CD8-positive, alpha-beta memory T cell (primary cell): ENCODE data around the gene MTFMT. TPM values are rescaled to one million over a fixed set of nuclear protein-coding genes. Genes with fewer than 3 reads are reported as not detected.
A peak's percentile ranks its signal among the peaks of the same experiment; 100 is the strongest.

Experiments used
- CTCF ChIA-PET: fragments of 350-600 bp; sonication (Branson Sonifier 250); formaldehyde crosslinking; loops from one replicate; lab custom pipeline; 2021; ENCODE audit warnings: antibody characterized with exemption; lab: Charles Lee
- POLR2A ChIA-PET: fragments of 350-600 bp; sonication (Branson Sonifier 250); formaldehyde crosslinking; loops from one replicate; lab custom pipeline; 2021; ENCODE audit warnings: antibody characterized with exemption; lab: Charles Lee
- DNase-seq, 5 donors: peaks; one replicate each; pipeline versions ENCODE4 v3.0.0 to v3.0.0-alpha.2; 2020 to 2022; ENCODE audit warnings: mixed read lengths in 1 of 5
- H3K27ac ChIP-seq: one replicate; pipeline ENCODE4 v1.7.0; 2013; ENCODE audit warnings: low read depth, mild to moderate bottlenecking, low read length, moderate library complexity
- H3K27me3 ChIP-seq: 2 replicates; pipeline ENCODE4 v1.7.0; 2013; ENCODE audit warnings: low read length, mild to moderate bottlenecking; ENCODE audit not compliant: insufficient read depth, poor library complexity, severe bottlenecking
- H3K36me3 ChIP-seq: 2 replicates; pipeline ENCODE4 v1.7.0; 2013; ENCODE audit warnings: mild to moderate bottlenecking, low read length, moderate library complexity; ENCODE audit not compliant: insufficient read depth
- H3K4me1 ChIP-seq: 2 replicates; pipeline ENCODE4 v1.7.0; 2013; ENCODE audit warnings: mild to moderate bottlenecking, low read length, moderate library complexity; ENCODE audit not compliant: insufficient read depth
- H3K4me3 ChIP-seq: 2 replicates; pipeline ENCODE4 v1.7.0; 2013; ENCODE audit warnings: mild to moderate bottlenecking, low read length
- H3K9me3 ChIP-seq: 2 replicates; pipeline ENCODE4 v1.7.0; 2013; ENCODE audit warnings: mild to moderate bottlenecking, low read length
- H3K27ac Mint-ChIP-seq, 8 donors: one replicate each; pipeline ENCODE4 v1.8.0; 2020 to 2021; ENCODE audit warnings: mixed read lengths in 8 of 8, mild to moderate bottlenecking in 6 of 8, inconsistent platforms in 3 of 8, moderate library complexity in 3 of 8
- H3K27me3 Mint-ChIP-seq, 2 donors: one replicate each; pipeline ENCODE4 v1.8.0; 2020 to 2021; ENCODE audit warnings: mixed read lengths in 2 of 2, mild to moderate bottlenecking in 1 of 2, moderate library complexity in 1 of 2
- H3K36me3 Mint-ChIP-seq, 3 donors: one replicate each; pipeline ENCODE4 v1.8.0; 2020 to 2021; ENCODE audit warnings: mixed read lengths in 3 of 3, inconsistent platforms in 1 of 3, mild to moderate bottlenecking in 1 of 3
- H3K4me1 Mint-ChIP-seq, 3 donors: one replicate each; pipeline ENCODE4 v1.8.0; 2020 to 2021; ENCODE audit warnings: mixed read lengths in 3 of 3, inconsistent platforms in 1 of 3, mild to moderate bottlenecking in 1 of 3
- H3K4me3 Mint-ChIP-seq, 7 donors: one replicate each; pipeline ENCODE4 v1.8.0; 2020 to 2021; ENCODE audit warnings: mixed read lengths in 7 of 7, mild to moderate bottlenecking in 6 of 7, moderate library complexity in 4 of 7, inconsistent platforms in 2 of 7
- H3K9me3 Mint-ChIP-seq, 5 donors: one replicate each; pipeline ENCODE4 v1.8.0; 2020 to 2022; ENCODE audit warnings: mixed read lengths in 5 of 5, mild to moderate bottlenecking in 3 of 5, moderate library complexity in 2 of 5, inconsistent platforms in 1 of 5
- polyA plus RNA-seq: library from polyadenylated mRNA; unstranded; fragments of 300-500 nt; fragmentation: Illumina TruSeq; gene quantifications from one replicate; pipeline ENCODE4 v1.2.3, GENCODE V29; 2021
- total RNA-seq, 2 experiments: library from RNA; stranded (reverse); gene quantifications; one replicate each; pipeline ENCODE4 v1.2.3, GENCODE V29; 2021

The MTFMT gene
- total and polyA plus RNA-seq, 3 experiments from 2014 or later, result 20.2 to 24.3 (median 22.7) TPM

DNA sequence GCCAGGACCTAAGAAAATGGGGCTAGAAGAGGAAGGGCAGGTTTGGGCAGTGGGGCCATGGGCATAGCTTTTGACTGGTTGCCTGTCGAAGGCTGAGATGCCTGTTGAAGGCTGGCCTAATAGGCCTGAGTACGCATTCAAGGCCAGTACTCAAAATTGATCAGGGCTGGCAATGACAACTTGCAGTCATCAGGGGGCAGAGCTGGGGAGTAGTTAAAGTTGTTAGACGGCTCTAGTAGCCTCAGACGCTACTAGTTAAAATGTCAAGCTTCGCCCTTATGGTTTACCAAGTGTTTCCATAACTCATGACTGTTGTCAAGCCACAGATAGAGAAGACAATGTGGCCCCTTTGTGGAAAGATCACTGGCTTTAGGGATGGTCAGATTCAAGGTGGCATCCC is 68.4 kb downstream of the MTFMT start:
- Histone ChIP-seq H3K27me3 (no peaks in the 10 kb centered on the region), H3K4me3 (no peak overlapping the region), H3K36me3 (peaks cover 31% of the 10 kb centered on the region), H3K27ac (no peak overlapping the region), H3K4me1 (no peaks in the 10 kb centered on the region), H3K9me3 (no peaks in the 10 kb centered on the region)
- H3K9me3 Mint-ChIP-seq, result no peaks in the 10 kb centered on the region
- H3K27ac Mint-ChIP-seq, result peak overlapping the region in 2 of 8 donors; percentile 46 to 60
- no peaks in the 10 kb centered on the region for H3K27me3 Mint-ChIP-seq
- H3K4me1 Mint-ChIP-seq, result no peaks in the 10 kb centered on the region
- ChIA-PET POLR2A (no interaction called here), CTCF (no interaction called here)
- DNase-seq, result no peak
- peaks cover 20 to 86% (median 41%) of the 10 kb centered on the region in 3 donors for H3K36me3 Mint-ChIP-seq
- no peak overlapping the region for H3K4me3 Mint-ChIP-seq

DNA sequence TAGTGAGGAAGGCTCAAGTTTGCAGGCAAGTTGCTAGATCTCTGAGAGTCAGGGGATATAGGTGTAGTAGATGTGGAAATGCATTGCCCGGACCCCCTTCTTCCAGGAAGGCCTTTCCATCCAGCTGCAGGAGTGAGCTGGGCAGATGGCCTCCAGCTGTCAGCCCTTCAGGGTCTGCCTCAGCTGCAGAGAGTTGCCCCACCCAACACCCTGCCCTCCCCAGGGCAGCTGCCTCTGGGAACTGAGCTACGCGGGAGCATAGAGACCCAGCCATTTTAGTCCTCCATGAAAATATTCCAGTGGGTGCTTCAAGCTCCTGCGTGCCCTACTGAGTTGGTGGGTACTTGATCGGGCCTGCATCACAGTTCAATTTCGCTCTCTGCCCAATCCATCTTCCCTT is 69.3 kb downstream of the MTFMT start:
- no peaks in the 10 kb centered on the region for H3K27me3 Mint-ChIP-seq
- Histone ChIP-seq H3K9me3 (no peaks in the 10 kb centered on the region), H3K36me3 (peaks cover 31% of the 10 kb centered on the region), H3K27me3 (no peaks in the 10 kb centered on the region), H3K4me3 (no peak overlapping the region), H3K27ac (no peak overlapping the region), H3K4me1 (no peaks in the 10 kb centered on the region)
- H3K27ac Mint-ChIP-seq, result no peak overlapping the region
- no peak for DNase-seq
- CTCF ChIA-PET, result no interaction called here
- no peaks in the 10 kb centered on the region for H3K4me1 Mint-ChIP-seq
- POLR2A ChIA-PET, result no interaction called here
- H3K9me3 Mint-ChIP-seq, result no peaks in the 10 kb centered on the region
- H3K36me3 Mint-ChIP-seq, result peaks cover 20 to 89% (median 40%) of the 10 kb centered on the region in 3 donors
- H3K4me3 Mint-ChIP-seq, result no peak overlapping the region

DNA sequence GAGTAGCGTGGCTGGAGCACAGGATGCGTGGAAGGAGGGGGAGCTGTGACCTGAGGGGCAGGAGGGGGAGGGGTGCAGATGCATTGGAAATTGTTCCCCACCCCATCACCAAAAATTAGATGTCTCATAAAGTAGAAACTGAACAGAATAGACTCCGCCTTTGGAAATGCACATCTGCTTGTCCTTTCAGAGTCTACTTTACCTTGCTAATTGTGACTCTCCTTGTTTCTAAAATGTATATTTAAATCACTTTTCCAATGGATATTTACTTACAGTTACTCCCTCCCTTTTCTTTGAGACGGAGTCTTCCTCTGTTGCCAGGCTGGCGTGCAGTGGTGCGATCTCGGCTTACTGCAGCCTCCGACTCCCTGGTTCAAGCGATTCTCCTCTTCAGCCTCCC is 70.3 kb downstream of the MTFMT start:
- Histone ChIP-seq H3K9me3 (no peaks in the 10 kb centered on the region), H3K27me3 (no peaks in the 10 kb centered on the region), H3K27ac (no peak overlapping the region), H3K36me3 (peaks cover 28% of the 10 kb centered on the region), H3K4me3 (no peak overlapping the region), H3K4me1 (no peaks in the 10 kb centered on the region)
- no peaks in the 10 kb centered on the region for H3K27me3 Mint-ChIP-seq
- ChIA-PET CTCF (no interaction called here), POLR2A (no interaction called here)
- no peak overlapping the region for H3K27ac Mint-ChIP-seq
- peaks cover 16 to 79% (median 37%) of the 10 kb centered on the region in 3 donors for H3K36me3 Mint-ChIP-seq
- H3K9me3 Mint-ChIP-seq, result no peaks in the 10 kb centered on the region
- peaks cover 2 to 6% (median 3%) of the 10 kb centered on the region in 3 donors for H3K4me1 Mint-ChIP-seq
- DNase-seq, result no peak
- H3K4me3 Mint-ChIP-seq, result no peak overlapping the region

DNA sequence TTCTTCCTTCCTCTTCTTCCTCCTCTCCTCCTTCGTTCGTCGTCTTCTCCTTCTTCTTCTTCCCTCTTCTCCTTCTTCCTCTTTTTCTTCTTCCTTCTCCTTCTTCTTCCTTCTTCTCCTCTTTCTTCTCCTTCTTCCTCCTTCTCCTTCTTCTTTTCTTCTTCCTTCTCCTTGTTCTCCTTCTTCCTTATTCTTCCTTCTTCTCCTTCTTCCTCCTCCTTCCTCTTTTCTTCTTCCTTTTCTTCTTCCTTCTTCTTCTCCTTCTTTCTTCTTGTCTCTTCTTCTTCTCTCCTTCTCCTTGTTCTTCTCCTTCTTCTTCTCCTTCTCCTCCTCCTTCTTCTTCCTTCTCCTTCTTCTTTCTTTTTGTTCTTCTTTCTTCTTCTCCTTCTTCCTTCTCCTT is 75.0 kb downstream of the MTFMT start:
- no peaks in the 10 kb centered on the region for H3K9me3 Mint-ChIP-seq
- no peak overlapping the region for H3K4me3 ChIP-seq
- H3K27me3 ChIP-seq, result no peaks in the 10 kb centered on the region
- H3K27ac ChIP-seq, result no peak overlapping the region
- no peaks in the 10 kb centered on the region for H3K4me1 ChIP-seq
- ChIA-PET CTCF (no interaction called here), POLR2A (no interaction called here)
- no peak for DNase-seq
- H3K4me3 Mint-ChIP-seq, result no peak overlapping the region
- no peaks in the 10 kb centered on the region for H3K9me3 ChIP-seq
- peaks cover 9% of the 10 kb centered on the region for H3K36me3 ChIP-seq
- H3K36me3 Mint-ChIP-seq, result peaks cover 0 to 35% (median 13%) of the 10 kb centered on the region in 3 donors
- peaks cover 2 to 24% (median 6%) of the 10 kb centered on the region in 3 donors for H3K4me1 Mint-ChIP-seq
- no peaks in the 10 kb centered on the region for H3K27me3 Mint-ChIP-seq
- peak overlapping the region; percentile 11 to 97 (median 74) for H3K27ac Mint-ChIP-seq

DNA sequence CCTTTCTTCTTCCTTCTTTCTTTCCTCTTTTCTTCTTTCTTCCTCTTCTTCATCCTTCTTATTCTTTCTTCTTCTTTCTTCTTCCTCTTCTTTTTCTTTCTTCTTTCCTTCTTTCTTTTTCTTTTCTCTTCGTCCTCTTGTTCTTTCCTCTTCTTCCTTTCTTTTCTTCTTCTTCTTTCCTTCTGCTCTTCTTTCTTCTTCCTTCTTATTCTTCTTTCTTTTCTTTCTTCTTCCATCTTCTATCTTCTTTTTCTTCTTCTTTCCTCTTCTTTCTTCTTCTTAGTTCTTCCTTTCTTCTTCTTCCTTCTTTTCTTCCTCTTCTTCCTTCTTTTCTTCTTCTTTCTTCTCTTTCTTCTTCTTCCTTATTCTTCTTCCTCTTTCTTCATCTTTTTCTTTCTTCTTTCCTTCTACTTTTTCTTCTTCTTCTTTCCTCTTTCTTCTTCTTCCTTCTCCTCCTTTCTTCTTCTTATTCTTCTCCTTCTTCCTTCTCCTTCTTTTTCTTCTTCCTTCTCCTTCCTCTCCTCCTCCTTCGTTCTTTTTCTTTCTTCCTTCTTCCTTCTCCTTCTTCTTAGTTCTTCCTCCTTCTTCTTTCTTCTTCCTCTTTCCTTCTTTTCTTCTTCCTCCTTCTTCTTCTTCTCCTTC is 77.5 kb downstream of the MTFMT start:
- peaks cover 2 to 24% (median 6%) of the 10 kb centered on the region in 3 donors for H3K4me1 Mint-ChIP-seq

More for the DNA sequence above, 77.5 kb downstream of the MTFMT start:
- Histone ChIP-seq H3K27me3 (no peaks in the 10 kb centered on the region), H3K4me1 (no peaks in the 10 kb centered on the region), H3K36me3 (no peaks in the 10 kb centered on the region), H3K9me3 (no peaks in the 10 kb centered on the region), H3K27ac (no peak overlapping the region), H3K4me3 (no peak overlapping the region)
- no peak for DNase-seq
- peaks cover 0 to 22% (median 4%) of the 10 kb centered on the region in 3 donors for H3K36me3 Mint-ChIP-seq
- CTCF ChIA-PET, result no interaction called here
- peak overlapping the region in 5 of 8 donors; percentile 29 to 79 (median 64) for H3K27ac Mint-ChIP-seq
- POLR2A ChIA-PET, result no interaction called here
- H3K9me3 Mint-ChIP-seq, result no peaks in the 10 kb centered on the region
- no peaks in the 10 kb centered on the region for H3K27me3 Mint-ChIP-seq
- H3K4me3 Mint-ChIP-seq, result no peak overlapping the region

Other genes starting within 250 kb of the MTFMT start
- 10 to 100 TPM; 14.6 to 14.7 TPM for gene PIF1, start 204.0 kb downstream of the MTFMT start, total RNA-seq
- gene PIF1, start 204.0 kb downstream of the MTFMT start, polyA plus RNA-seq, result 0.25 TPM
- gene PLEKHO2, start 187.7 kb downstream of the MTFMT start, total RNA-seq, result 10 to 100 TPM; 15.8 to 16.1 TPM
- 33.3 TPM for gene PLEKHO2, start 187.7 kb downstream of the MTFMT start, polyA plus RNA-seq
- 1 to 10 TPM; 3.0 TPM for gene ANKDD1A, start 117.7 kb downstream of the MTFMT start, total RNA-seq
- 2.4 TPM for gene ANKDD1A, start 117.7 kb downstream of the MTFMT start, polyA plus RNA-seq
- gene SPG21, start 39.7 kb downstream of the MTFMT start, total RNA-seq, result 10 to 100 TPM; 66.3 to 67.4 TPM
- gene SPG21, start 39.7 kb downstream of the MTFMT start, polyA plus RNA-seq, result 118 TPM
- not detected for gene SLC51B, start 15.7 kb upstream of the MTFMT start, total RNA-seq
- not detected for gene SLC51B, start 15.7 kb upstream of the MTFMT start, polyA plus RNA-seq
- gene RASL12, start 38.4 kb upstream of the MTFMT start, total RNA-seq, result not detected
- gene RASL12, start 38.4 kb upstream of the MTFMT start, polyA plus RNA-seq, result not detected
- gene KBTBD13, start 47.1 kb upstream of the MTFMT start, total RNA-seq, result not detected
- gene KBTBD13, start 47.1 kb upstream of the MTFMT start, polyA plus RNA-seq, result not detected
- gene UBAP1L, start 85.6 kb upstream of the MTFMT start, total RNA-seq, result 1 to 10 TPM; 3.5 TPM
- 0.45 TPM for gene UBAP1L, start 85.6 kb upstream of the MTFMT start, polyA plus RNA-seq
- 10 to 100 TPM; 33.6 to 39.6 TPM for gene PDCD7, start 104.2 kb upstream of the MTFMT start, total RNA-seq
- gene PDCD7, start 104.2 kb upstream of the MTFMT start, polyA plus RNA-seq, result 21.7 TPM
- 10 to 100 TPM; 60.5 to 65.6 TPM for gene CLPX, start 155.7 kb upstream of the MTFMT start, total RNA-seq
- 28.9 TPM for gene CLPX, start 155.7 kb upstream of the MTFMT start, polyA plus RNA-seq
- gene CILP, start 181.8 kb upstream of the MTFMT start, total RNA-seq, result under 1 TPM in 1 of 2 experiments, not detected in 1; 0.04 TPM
- 0.08 TPM for gene CILP, start 181.8 kb upstream of the MTFMT start, polyA plus RNA-seq